Body of pancreas (tissue), 4 donors: ENCODE data around the gene GOLT1B. TPM values are rescaled to one million over a fixed set of nuclear protein-coding genes. Genes with fewer than 3 reads are reported as not detected.

Experiments
- ATAC-seq: fragments of 150-250 bp; one replicate; pipeline ENCODE4 v1.9.1; 2016
- DNase-seq, 4 donors: peaks; one replicate each; pipeline ENCODE4 v3.0.0-alpha.2; 2019
- H3K27ac ChIP-seq, 4 donors: fragments of 200-600 bp; sonication (generic); 1 replicate in 3 of 4; 2 replicates in 1 of 4; pipeline versions ENCODE4 v1.5.1 to v1.6.1; 2016 to 2019; ENCODE audit warnings: mild to moderate bottlenecking in 1 of 4, mixed read lengths in 1 of 4, moderate library complexity in 1 of 4
- H3K27me3 ChIP-seq, 2 donors: fragments of 200-600 bp; sonication (generic); one replicate each; pipeline ENCODE4 v1.6.0; 2016; ENCODE audit warnings: mild to moderate bottlenecking in 1 of 2
- H3K36me3 ChIP-seq, 2 donors: fragments of 200-600 bp; sonication (generic); replicated peaks in 1 of 2; 2 replicates each; pipeline ENCODE4 v1.5.1; 2016; ENCODE audit warnings: low read depth in 2 of 2; ENCODE audit not compliant: insufficient read depth in 1 of 2
- H3K4me1 ChIP-seq: fragments of 200-600 bp; sonication (generic); one replicate; pipeline ENCODE4 v1.6.0; 2016
- H3K4me3 ChIP-seq, 2 donors: fragments of 200-600 bp; sonication (generic); 1 replicate in 1 of 2; 2 replicates in 1 of 2; pipeline ENCODE4 v1.5.1; 2016 to 2019
- H3K9me3 ChIP-seq, 3 donors: fragments of 200-600 bp; sonication (generic); 1 replicate in 2 of 3; 2 replicates in 1 of 3; pipeline ENCODE4 v1.5.1; 2016
- CTCF ChIP-seq, 7 experiments: fragments of 450-650 bp in 4 of 7; fragments of 200-600 bp in 3 of 7; sonication (generic) in 3 of 7; IDR thresholded peaks; one replicate each; pipeline ENCODE4 v1.5.1; 2016 to 2019; ENCODE audit warnings: antibody characterized with exemption in 7 of 7
- POLR2A ChIP-seq, 3 donors: fragments of 450-650 bp; IDR thresholded peaks; one replicate each; pipeline ENCODE4 v1.6.1; 2016; ENCODE audit warnings: antibody characterized with exemption in 3 of 3, mild to moderate bottlenecking in 2 of 3
- WGBS, 2 donors: methylation state at CpG; one replicate each; pipeline ENCODE4 v1.1.5; 2017; 5-methylcytosine and 5-hydroxymethylcytosine counted together
- intact Hi-C: fragments of 100-400 bp; cut with DNase I; formaldehyde crosslinking; loops from one replicate; pipeline ENCODE4 v1.15.1; 2023
- total RNA-seq, 2 donors: library from RNA; depleted of rRNA; stranded (reverse); fragments of >200 nt; gene quantifications; one replicate each; pipeline ENCODE4 v1.1.0, GENCODE V29; 2016

The GOLT1B gene
- total RNA-seq, 2 donors from 2014 or later, result 16.3 to 18.5 TPM

DNA sequence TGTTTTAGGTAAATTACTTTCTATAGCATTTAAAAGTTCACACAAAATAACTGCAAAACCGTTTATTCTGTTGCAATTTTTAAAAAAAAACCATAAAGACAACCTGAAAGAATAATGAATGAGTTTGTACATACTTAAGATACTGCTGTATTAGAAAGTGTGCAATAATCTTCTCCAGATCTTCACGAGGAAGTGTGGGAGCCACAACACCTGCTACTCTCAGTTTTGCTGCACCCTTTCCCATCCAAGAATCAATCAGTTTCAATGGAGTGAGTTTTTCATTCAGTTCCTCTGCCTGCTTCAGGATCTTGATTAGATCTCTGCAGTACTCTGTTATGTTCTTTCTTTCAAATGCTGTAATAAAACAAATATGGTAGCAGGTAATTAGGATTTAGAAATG is 30.3 kb upstream of the GOLT1B start:
- WGBS, 2 donors, result 22 to 26% methylated on average over 2 of the region's 2 CpGs
- H3K27ac ChIP-seq, result no peak overlapping the region
- H3K36me3 ChIP-seq, result peaks cover 0 to 5% of the 10 kb centered on the region in 2 donors
- no peak for TF ChIP-seq POLR2A (IDR thresholded peaks at IDR 0.05)
- no peak for TF ChIP-seq CTCF (IDR thresholded peaks at IDR 0.05)
- peak; percentile 8 to 63 (median 18) for DNase-seq
- peaks cover 24% of the 10 kb centered on the region for H3K4me1 ChIP-seq
- no peaks in the 10 kb centered on the region for H3K27me3 ChIP-seq
- H3K9me3 ChIP-seq, result no peaks in the 10 kb centered on the region
- intact Hi-C loops, result no loop called here
- peak; percentile 24 for ATAC-seq
- H3K4me3 ChIP-seq, result no peak overlapping the region

DNA sequence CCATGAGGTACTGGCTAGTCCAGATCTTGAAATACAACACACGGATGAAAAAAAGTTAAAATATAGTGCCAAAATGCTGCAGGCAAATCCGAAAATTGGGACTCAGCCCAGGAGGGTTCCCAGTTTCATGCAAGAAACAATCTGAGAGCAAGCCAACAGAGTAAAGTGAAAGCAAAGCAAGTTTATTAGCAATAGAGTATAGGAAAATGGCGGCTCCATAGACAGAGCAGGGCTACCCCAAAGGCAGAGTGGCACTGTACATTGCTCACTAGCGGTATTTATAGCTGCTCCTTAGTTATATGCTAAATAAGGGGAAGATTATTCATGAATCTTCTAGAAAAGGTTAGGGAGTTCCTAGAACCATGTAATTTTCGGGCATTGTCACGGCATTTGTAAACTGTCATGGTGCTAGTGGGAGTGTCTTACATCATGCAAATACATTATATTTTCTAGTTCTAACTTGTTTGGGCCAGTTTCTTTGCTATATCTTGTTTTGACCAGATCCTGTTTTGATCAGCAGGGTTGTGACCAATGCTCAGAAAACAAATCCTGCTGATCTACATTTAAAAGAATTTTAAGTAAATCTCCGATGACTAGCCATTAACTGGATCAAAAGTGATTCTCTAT is 29.3 kb upstream of the GOLT1B start:
- Histone ChIP-seq H3K27ac (no peak overlapping the region), H3K4me3 (no peak overlapping the region), H3K9me3 (no peaks in the 10 kb centered on the region), H3K36me3 (peaks cover 0 to 5% of the 10 kb centered on the region in 2 donors), H3K27me3 (no peaks in the 10 kb centered on the region), H3K4me1 (peaks cover 26% of the 10 kb centered on the region)
- TF ChIP-seq POLR2A (IDR thresholded peaks at IDR 0.05), result no peak
- TF ChIP-seq CTCF (IDR thresholded peaks at IDR 0.05), result no peak
- 88 to 92% methylated on average over 7 of the region's 7 CpGs for WGBS, 2 donors
- DNase-seq (peak in 1 of 4 donors; percentile 11), ATAC-seq (no peak)
- intact Hi-C loops, result no loop called here

DNA sequence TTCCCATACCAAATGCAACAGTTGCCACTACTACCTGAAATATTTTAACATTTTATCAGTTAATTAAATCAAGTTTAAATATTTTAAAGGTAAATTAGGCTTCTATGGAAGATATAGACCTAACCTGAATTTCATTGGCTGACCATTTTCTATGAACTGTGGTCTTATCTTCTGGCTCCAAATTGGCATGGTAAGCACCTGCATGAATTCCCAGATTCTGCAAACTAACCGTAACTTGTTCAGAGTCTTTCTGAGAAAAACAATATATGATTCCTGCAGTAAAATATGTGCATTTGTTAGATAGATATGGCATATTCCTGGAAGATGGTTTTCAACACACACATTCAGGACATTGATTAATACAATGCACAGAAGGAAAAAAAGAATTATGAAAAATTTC is 26.0 kb upstream of the GOLT1B start:
- DNase-seq (peak in 2 of 4 donors; percentile 28 to 60), ATAC-seq (peak; percentile 72)
- TF ChIP-seq POLR2A (IDR thresholded peaks at IDR 0.05) (no peak), CTCF (IDR thresholded peaks at IDR 0.05) (no peak)
- Histone ChIP-seq H3K4me1 (peaks cover 26% of the 10 kb centered on the region), H3K36me3 (peaks cover 0 to 5% of the 10 kb centered on the region in 2 donors), H3K27ac (peak overlapping the region in 1 of 4 donors; percentile 24), H3K27me3 (no peaks in the 10 kb centered on the region), H3K4me3 (no peak overlapping the region), H3K9me3 (no peaks in the 10 kb centered on the region)
- intact Hi-C loops, result no loop called here
- 35 to 50% methylated on average over 1 of the region's 1 CpG for WGBS, 2 donors

- H3K4me3 ChIP-seq, result no peak overlapping the region
- H3K27ac ChIP-seq, result peak overlapping the region in 1 of 4 donors; percentile 24
- peaks cover 14% of the 10 kb centered on the region for H3K4me1 ChIP-seq
- no peaks in the 10 kb centered on the region for H3K9me3 ChIP-seq
- no peaks in the 10 kb centered on the region for H3K27me3 ChIP-seq
- 91 to 94% methylated on average over 3 of the region's 3 CpGs for WGBS, 2 donors
- ATAC-seq, result no peak
- TF ChIP-seq CTCF (IDR thresholded peaks at IDR 0.05) (no peak), POLR2A (IDR thresholded peaks at IDR 0.05) (no peak)
- peaks cover 0 to 5% of the 10 kb centered on the region in 2 donors for H3K36me3 ChIP-seq
- intact Hi-C loops, result no loop called here
- no peak for DNase-seq
Observed at GRCh38 chr12:21476949-21477348, 24.6 kb upstream of the GOLT1B start.
